Stimulated activated CD4-positive, alpha-beta T cell treated with anti-CD3 and anti-CD28 coated beads, Interleukin-1b, Interleukin-23, amount 100 ng/mL, for 4 hours (primary cell): ENCODE results near the gene NXT1.
A peak's percentile ranks its signal among the peaks of the same experiment; 100 is the strongest.

Experiments used
- DNase-seq, 2 donors: peaks; one replicate each; pipeline ENCODE4 v3.0.0-alpha.2; 2020; ENCODE audit warnings: low read depth in 2 of 2

NXT1 gene

GRCh38 chr20:23361119-23361475, 10.5 kb downstream of the NXT1 start:
- no peak for DNase-seq

- DNase-seq, result peak; percentile 98
Observed at GRCh38 chr20:23361476-23362391, 11.1 kb downstream of the NXT1 start, which contains the start of gene GZF1. Gene GZF1, plus strand, starts transcription at chr20:23362182. Its CDS starts 2,202 bp downstream, at chr20:23364384.

GRCh38 chr20:23362392-23363256, 12.0 kb downstream of the NXT1 start:
- no peak for DNase-seq

GRCh38 chr20:23363257-23363649, 12.7 kb downstream of the NXT1 start:
- no peak for DNase-seq

- DNase-seq, result no peak
Observed at GRCh38 chr20:23365390-23366165, 15.0 kb downstream of the NXT1 start.

DNA sequence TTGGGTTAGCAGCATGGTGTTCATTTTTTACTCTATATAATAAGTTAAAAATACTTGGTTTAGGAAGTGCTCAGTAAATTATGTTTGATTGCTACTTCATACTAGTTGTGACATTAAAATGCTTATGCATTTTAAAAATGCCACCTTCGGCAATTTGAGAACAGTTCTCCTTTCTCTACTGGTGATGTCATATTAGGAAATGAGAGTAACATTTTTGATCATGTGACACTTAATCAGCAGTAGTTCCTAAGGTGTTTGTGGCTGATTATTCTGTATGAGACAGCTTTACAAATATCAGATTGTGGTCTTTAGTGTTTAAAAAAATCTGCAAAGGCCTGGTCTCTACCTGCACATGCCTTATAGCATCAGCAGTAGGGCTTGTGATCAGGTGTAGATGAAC, 15.8 kb downstream of the NXT1 start:
- DNase-seq, result no peak

DNA sequence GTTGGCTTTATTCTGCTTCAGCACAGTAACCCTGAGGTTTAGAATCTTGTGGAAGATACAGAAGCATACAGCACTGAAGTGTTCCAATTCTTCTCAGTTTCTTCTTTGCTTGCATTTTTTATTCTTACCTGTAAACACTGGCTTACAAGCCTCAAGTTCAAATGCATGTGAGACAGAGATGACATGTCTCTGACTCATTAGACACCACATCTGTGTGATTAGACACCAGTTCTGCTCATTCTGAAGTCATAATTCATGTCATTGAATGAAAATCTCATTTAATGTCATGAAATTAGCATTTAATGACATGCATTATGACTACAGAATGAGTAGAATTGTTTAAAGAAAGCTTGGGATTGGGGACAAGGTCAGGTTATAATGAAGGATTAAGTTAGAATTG, 17.2 kb downstream of the NXT1 start:
- DNase-seq, result no peak

- no peak for DNase-seq
Observed at GRCh38 chr20:23368316-23369071, 17.9 kb downstream of the NXT1 start.

- DNase-seq, result no peak
Observed at GRCh38 chr20:23369072-23369823, 18.7 kb downstream of the NXT1 start.

- no peak for DNase-seq
Observed at GRCh38 chr20:23370274-23370673, 19.7 kb downstream of the NXT1 start.

GRCh38 chr20:23370873-23371272, 20.3 kb downstream of the NXT1 start:
- no peak for DNase-seq

GRCh38 chr20:23371496-23371895, 20.9 kb downstream of the NXT1 start:
- no peak for DNase-seq

GRCh38 chr20:23374441-23374840, 23.9 kb downstream of the NXT1 start:
- no peak for DNase-seq

GRCh38 chr20:23375827-23376226, 25.2 kb downstream of the NXT1 start:
- DNase-seq, result no peak

DNA sequence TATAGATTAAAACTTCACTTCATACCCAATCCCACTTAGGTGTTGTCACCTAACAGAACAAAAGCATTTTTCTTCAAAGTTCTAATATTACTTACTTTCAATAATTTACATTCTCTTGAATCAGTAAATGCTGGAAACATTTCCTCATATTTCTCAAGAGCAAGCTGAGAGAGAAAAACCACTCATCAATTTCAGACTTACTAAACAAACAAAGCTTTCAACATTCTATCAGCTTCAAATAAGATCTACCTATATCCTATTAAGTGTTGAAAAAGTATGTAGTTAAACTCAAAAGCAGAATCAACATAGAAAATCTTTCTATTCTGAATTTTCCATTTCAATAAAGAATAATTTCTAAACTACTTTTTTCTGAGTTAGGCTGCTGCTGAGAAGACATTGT, 29.2 kb downstream of the NXT1 start:
- DNase-seq, result no peak

GRCh38 chr20:23381876-23382275, 31.3 kb downstream of the NXT1 start:
- no peak for DNase-seq

- no peak for DNase-seq
Observed at GRCh38 chr20:23386304-23387117, 35.9 kb downstream of the NXT1 start.

DNA sequence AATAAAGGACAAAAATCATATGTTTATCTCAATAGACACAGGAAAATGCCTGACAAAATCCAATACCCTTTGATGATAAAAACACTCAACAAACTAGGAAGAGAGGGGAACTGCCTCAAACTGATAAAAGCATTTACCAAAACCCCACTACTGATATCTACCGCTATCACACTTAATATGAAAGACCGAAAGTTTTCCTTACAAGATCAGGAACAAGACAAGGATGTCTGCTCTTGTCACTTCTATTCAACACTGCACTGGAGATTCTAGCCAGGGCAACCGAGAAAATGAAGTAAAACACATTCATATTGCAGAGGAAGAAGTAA, 36.5 kb downstream of the NXT1 start:
- DNase-seq, result no peak

DNA sequence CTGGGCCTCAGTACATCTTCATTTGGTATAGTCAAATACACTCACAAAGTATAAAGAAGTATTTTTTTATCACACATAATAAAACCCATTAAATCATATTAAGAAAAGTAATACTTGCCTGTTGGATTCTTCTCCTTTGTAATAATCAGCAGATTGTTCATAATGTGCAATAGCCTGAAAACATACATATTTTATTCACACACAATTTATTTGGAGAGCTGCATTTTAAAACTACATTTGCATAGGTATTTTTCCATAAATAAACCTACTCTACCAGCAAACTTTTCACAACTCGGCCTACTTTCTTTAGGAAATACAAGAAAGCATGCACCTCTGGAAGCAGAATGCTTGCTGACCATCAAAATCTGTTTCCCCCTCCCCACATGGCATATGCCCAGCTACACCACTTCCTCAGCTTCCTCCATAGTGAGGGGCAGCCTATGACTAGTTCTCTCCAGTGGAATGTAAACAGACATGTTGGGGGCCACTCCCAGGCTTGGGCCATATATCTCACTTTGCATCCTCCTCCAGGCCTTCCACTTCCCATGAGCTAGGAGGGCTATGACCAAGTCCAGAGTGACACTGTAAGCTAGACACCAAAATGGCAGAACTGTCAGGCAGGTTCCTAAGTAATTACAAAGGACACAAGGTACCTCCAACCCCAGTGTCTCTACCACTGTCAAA, 39.6 kb downstream of the NXT1 start:
- no peak for DNase-seq
